ENCODE data around the gene ZNF564.
"Not testable (repeated sequence)": the region's sequence is repeated elsewhere in the genome, so short reads cannot be mapped to it uniquely, and the experiment has no call there.

The ZNF564 gene

GRCh38 chr19:12495002-12495802 is 56.1 kb downstream of the ZNF564 start:
- DNase-seq: peak; percentile 70

- no peak for DNase-seq
Observed at GRCh38 chr19:12494260-12494860, 56.9 kb downstream of the ZNF564 start.

- not testable (repeated sequence) for DNase-seq
Observed at GRCh38 chr19:12486265-12486783, 65.0 kb downstream of the ZNF564 start.

DNA sequence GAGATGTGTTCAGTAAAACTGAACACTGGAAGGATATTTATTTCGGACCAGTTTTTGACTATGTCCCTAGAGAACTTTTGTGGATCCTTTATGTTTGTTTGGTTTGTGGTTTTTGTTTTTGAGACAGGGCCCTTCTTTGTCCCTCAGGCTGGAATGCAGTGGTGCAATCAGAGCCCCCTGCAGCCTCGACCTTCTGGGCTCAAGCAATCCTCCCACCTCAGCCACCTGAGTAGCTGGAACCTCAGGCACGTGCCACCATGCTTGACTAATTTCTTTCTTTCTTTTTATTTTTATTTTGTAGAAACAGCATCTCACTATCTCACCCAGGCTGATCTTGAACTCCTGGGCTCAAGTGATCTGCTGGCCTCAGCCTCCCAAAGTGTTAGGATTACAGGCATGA is 65.7 kb downstream of the ZNF564 start:
- DNase-seq: no peak

- no peak for DNase-seq
Observed at GRCh38 chr19:12485052-12485416, 66.2 kb downstream of the ZNF564 start.

GRCh38 chr19:12484371-12485051 is 66.8 kb downstream of the ZNF564 start, which contains the start of gene ZNF709:
TSS of gene ZNF709 (minus strand) at chr19:12484816. CDS start at chr19:12484657, 159 bp downstream.
- peak; percentile 64 for DNase-seq

DNA sequence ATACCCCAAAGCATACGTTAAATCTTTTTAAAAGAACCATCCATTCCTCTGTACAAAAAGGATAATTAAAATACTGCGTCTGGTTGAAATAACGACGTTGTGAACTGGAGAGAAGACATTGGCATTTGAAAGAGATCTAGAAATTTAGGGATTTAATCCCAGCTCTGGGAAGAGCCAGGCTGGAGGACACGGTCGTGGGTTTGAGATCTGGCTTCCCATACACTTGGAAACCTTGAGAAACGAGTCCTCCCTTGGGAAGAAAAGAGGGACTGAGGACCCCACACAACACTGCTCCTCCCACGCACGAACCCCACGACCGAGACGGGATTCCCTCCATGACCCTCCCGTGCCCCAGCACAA is 67.3 kb downstream of the ZNF564 start:
- DNase-seq: no peak

DNA sequence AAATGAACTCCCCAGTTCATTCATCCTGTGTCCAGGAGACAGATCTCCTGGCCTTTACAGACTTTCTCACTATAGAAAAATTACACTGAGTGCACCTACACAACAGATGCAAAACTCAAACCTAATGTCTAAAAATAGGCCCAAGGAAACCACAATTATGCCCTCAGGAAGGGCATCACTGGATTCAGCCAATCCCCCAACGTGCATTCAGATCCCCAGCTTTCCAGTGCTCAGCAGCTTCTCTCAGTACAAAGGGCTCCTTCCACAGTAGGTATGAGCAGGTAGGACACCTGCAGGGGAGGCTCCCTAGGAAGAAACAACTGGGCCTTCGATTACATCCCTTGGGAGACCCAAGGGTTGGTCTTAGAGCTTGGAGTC is 68.8 kb downstream of the ZNF564 start:
- DNase-seq: no peak

- no peak for DNase-seq
Observed at GRCh38 chr19:12481781-12482508, 69.3 kb downstream of the ZNF564 start.

DNA sequence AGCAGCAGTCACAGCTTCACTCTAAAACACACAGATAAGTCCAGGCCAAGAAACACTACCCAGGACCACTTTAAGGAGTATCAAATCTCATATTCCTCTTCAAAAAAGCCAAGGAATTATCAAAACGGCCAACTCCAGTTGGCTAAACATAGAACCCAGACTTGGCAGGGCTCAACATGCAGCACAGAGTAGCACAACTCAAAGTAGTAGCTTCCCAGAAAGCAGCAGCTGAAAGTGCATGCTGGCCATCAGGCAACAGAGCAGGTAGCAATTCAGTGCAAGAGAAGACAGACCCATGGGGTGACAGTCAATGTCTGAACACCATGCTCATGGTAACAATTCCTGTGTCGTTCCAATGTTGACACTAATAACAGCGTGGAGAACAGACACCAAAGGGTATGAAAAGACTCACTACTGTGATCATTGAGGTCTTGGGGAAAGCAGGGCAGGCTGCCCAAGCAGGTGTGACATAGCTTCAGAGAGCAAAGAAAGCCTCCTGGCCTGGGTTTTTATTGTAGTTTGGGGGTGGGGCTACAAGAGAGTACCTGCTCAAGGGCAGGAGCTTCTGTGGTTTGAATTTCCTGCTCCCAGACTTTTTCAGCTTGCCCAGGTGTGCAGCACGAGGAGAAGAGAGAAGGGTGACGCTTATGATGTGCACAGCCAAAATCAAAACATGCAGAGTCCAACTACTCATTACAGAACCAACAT is 72.9 kb downstream of the ZNF564 start:
- DNase-seq: no peak

All from activated gamma-delta T cell (primary cell).